Endodermal cell (in vitro differentiated cells): Measurements from ENCODE around the gene SLCO1B1. TPM values are rescaled to one million over a fixed set of nuclear protein-coding genes. Genes with fewer than 3 reads are reported as not detected.

Experiments used
- DNase-seq: peaks from one replicate; pipeline ENCODE4 v3.0.0-alpha.2; 2017
- H3K27ac ChIP-seq: 2 replicates; pipeline ENCODE4 v1.5.1; 2013; ENCODE audit warnings: mild to moderate bottlenecking, low read depth, low read length, moderate library complexity
- H3K27me3 ChIP-seq: 2 replicates; pipeline ENCODE4 v1.6.1; 2013; ENCODE audit warnings: mild to moderate bottlenecking, low read length, moderate library complexity; ENCODE audit not compliant: insufficient read depth, control insufficient read depth, poor library complexity, severe bottlenecking
- H3K36me3 ChIP-seq: 2 replicates; pipeline ENCODE4 v1.7.0; 2013; ENCODE audit warnings: mild to moderate bottlenecking, low read length, moderate library complexity; ENCODE audit not compliant: control insufficient read depth, insufficient read depth
- H3K4me1 ChIP-seq: one replicate; pipeline ENCODE4 v1.7.0; 2013; ENCODE audit warnings: low read length; ENCODE audit not compliant: control insufficient read depth, insufficient read depth
- H3K4me3 ChIP-seq: 2 replicates; pipeline ENCODE4 v1.5.1; 2013; ENCODE audit warnings: mild to moderate bottlenecking, low read length, moderate library complexity
- H3K9ac ChIP-seq: 2 replicates; pipeline ENCODE4 v1.6.1; 2013; ENCODE audit warnings: mild to moderate bottlenecking, low read length, moderate library complexity; ENCODE audit not compliant: poor library complexity, severe bottlenecking; ENCODE audit errors: extremely low read depth
- H3K9me3 ChIP-seq: 2 replicates; pipeline ENCODE4 v1.6.1; 2013; ENCODE audit warnings: mild to moderate bottlenecking, low read length, moderate library complexity; ENCODE audit not compliant: control insufficient read depth
- H3K27ac Mint-ChIP-seq: 2 replicates; pipeline ENCODE4 v1.8.0; 2020; ENCODE audit warnings: mixed read lengths
- H3K27me3 Mint-ChIP-seq: 2 replicates; pipeline ENCODE4 v1.8.0; 2021; ENCODE audit warnings: mild to moderate bottlenecking, mixed read lengths; ENCODE audit not compliant: insufficient read depth
- H3K36me3 Mint-ChIP-seq: 2 replicates; pipeline ENCODE4 v1.8.0; 2020; ENCODE audit warnings: low read depth, mixed read lengths
- H3K4me1 Mint-ChIP-seq: 2 replicates; pipeline ENCODE4 v1.8.0; 2020; ENCODE audit warnings: mixed read lengths
- H3K4me3 Mint-ChIP-seq: 2 replicates; pipeline ENCODE4 v1.8.0; 2020; ENCODE audit warnings: mild to moderate bottlenecking, moderate library complexity, mixed read lengths
- H3K9me3 Mint-ChIP-seq: 2 replicates; pipeline ENCODE4 v1.8.0; 2020; ENCODE audit warnings: mild to moderate bottlenecking, mixed read lengths
- WGBS, 2 experiments: methylation state at CpG; one replicate each; pipeline versions ENCODE4 v1.1.5 to v1.1.7; 2013; ENCODE audit warnings: missing lambda C conversion rate in 2 of 2, mixed read lengths in 1 of 2; ENCODE audit not compliant: insufficient coverage in 1 of 2, insufficient read length in 1 of 2; 5-methylcytosine and 5-hydroxymethylcytosine counted together
- total RNA-seq, 2 donors: library from RNA; stranded (reverse); fragmentation: NEBNext Ultra II Directional in 1 of 2; extraction: Animal tissue kit (Norgen Biotek cat#: 25700) in 1 of 2; gene quantifications; 2 replicates in 1 of 2; 3 replicates in 1 of 2; pipeline ENCODE4 v1.2.1, GENCODE V29; 2021
- TF ChIP-seq, protein P1 (sequence below): fragments of 200-600 bp; sonication (generic); conservative IDR thresholded peaks from 2 replicates; pipeline ENCODE4 v1.5.0; 2021; ENCODE audit warnings: antibody characterized with exemption, mild to moderate bottlenecking

Gene SLCO1B1
- total RNA-seq, 2 donors from 2014 or later, result 1.5 TPM; not detected in 1

DNA sequence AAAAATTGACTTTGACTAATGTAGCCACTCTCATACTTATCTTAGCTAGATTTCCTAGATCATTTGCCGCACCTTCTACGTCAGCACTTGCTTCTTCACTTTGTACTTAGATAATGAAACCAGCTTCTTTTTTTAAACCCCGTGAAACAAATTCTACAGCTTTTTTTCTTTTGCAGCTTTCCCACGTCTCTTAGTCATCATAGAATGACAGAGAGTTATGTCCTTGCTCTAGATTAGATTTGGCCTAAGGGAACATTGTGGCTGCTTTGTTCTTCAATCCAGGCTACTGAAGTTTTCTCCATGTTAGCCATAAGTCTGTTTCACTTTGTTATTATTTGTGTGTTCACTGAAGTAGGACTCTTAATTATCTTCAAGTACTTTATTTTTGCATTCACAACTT lies 108.9 kb downstream of the SLCO1B1 start:
- H3K27me3 Mint-ChIP-seq, result no peaks in the 10 kb centered on the region
- H3K4me3 Mint-ChIP-seq, result no peak overlapping the region
- TF ChIP-seq, protein P1, sequence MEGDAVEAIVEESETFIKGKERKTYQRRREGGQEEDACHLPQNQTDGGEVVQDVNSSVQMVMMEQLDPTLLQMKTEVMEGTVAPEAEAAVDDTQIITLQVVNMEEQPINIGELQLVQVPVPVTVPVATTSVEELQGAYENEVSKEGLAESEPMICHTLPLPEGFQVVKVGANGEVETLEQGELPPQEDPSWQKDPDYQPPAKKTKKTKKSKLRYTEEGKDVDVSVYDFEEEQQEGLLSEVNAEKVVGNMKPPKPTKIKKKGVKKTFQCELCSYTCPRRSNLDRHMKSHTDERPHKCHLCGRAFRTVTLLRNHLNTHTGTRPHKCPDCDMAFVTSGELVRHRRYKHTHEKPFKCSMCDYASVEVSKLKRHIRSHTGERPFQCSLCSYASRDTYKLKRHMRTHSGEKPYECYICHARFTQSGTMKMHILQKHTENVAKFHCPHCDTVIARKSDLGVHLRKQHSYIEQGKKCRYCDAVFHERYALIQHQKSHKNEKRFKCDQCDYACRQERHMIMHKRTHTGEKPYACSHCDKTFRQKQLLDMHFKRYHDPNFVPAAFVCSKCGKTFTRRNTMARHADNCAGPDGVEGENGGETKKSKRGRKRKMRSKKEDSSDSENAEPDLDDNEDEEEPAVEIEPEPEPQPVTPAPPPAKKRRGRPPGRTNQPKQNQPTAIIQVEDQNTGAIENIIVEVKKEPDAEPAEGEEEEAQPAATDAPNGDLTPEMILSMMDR, result no peak
- Histone ChIP-seq H3K9ac (no peak overlapping the region), H3K27me3 (no peaks in the 10 kb centered on the region), H3K36me3 (no peaks in the 10 kb centered on the region), H3K9me3 (no peaks in the 10 kb centered on the region), H3K4me1 (no peaks in the 10 kb centered on the region), H3K4me3 (no peak overlapping the region), H3K27ac (no peak overlapping the region)
- H3K27ac Mint-ChIP-seq, result no peak overlapping the region
- H3K9me3 Mint-ChIP-seq, result no peaks in the 10 kb centered on the region
- H3K4me1 Mint-ChIP-seq, result no peaks in the 10 kb centered on the region
- H3K36me3 Mint-ChIP-seq, result peaks cover 2% of the 10 kb centered on the region
- no peak for DNase-seq
- 92 to 93% methylated on average over 4 of the region's 4 CpGs for WGBS, 2 experiments

DNA sequence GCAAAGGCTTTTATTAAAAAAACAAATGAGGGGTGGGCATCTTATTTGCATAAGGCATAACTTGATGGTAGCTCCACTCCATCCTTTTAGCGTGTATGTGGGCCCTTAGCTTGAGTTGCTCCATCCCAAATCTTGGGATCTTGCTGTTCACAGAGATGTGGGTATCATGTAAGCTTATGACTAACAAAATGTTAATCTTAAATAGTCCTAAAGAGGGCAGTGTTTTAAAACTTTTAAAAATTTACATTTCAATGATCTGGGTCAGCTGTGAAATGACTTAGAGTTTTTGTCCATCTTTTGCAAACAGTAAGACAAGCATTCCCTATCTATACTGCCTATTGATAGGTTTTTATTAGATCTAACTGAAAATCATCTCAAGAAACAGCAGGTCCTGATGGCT lies 117.7 kb downstream of the SLCO1B1 start:
- Histone ChIP-seq H3K27ac (no peak overlapping the region), H3K4me1 (no peaks in the 10 kb centered on the region), H3K9me3 (no peaks in the 10 kb centered on the region), H3K4me3 (no peak overlapping the region), H3K36me3 (no peaks in the 10 kb centered on the region), H3K27me3 (no peaks in the 10 kb centered on the region), H3K9ac (no peak overlapping the region)
- no peak for DNase-seq
- peaks cover under 1% of the 10 kb centered on the region for H3K4me1 Mint-ChIP-seq
- no peak overlapping the region for H3K4me3 Mint-ChIP-seq
- H3K27me3 Mint-ChIP-seq, result no peaks in the 10 kb centered on the region
- no peaks in the 10 kb centered on the region for H3K36me3 Mint-ChIP-seq
- TF ChIP-seq, protein P1, result peak; percentile 70
- no peaks in the 10 kb centered on the region for H3K9me3 Mint-ChIP-seq
- H3K27ac Mint-ChIP-seq, result no peak overlapping the region
- 76 to 83% methylated on average over 1 of the region's 1 CpG for WGBS, 2 experiments

DNA sequence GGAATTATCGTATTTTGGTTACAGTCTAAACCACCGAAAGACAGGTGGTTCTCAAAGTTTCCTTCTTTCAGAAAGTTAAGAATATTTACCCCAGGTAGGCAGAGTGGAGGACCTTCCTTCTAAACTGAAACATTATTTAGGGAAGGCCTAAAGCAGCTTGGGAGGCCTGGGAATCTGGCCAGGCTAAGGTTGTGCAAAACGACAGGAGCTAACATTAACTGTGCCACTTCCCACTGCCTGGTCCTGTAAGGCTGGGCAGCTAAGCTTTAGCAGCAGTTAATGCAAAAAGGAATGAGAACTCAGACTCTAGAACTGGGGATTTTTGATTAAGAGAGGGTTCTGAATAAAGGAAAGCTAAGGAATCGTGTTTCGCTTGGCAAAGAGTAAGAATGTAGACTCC lies 121.1 kb downstream of the SLCO1B1 start:
- Histone ChIP-seq H3K27ac (no peak overlapping the region), H3K9me3 (peaks cover 1% of the 10 kb centered on the region), H3K9ac (no peak overlapping the region), H3K4me1 (no peaks in the 10 kb centered on the region), H3K36me3 (no peaks in the 10 kb centered on the region), H3K4me3 (no peak overlapping the region), H3K27me3 (no peaks in the 10 kb centered on the region)
- peaks cover 2% of the 10 kb centered on the region for H3K9me3 Mint-ChIP-seq
- no peaks in the 10 kb centered on the region for H3K36me3 Mint-ChIP-seq
- H3K27me3 Mint-ChIP-seq, result no peaks in the 10 kb centered on the region
- DNase-seq, result no peak
- H3K4me3 Mint-ChIP-seq, result no peak overlapping the region
- TF ChIP-seq, protein P1, result no peak
- H3K27ac Mint-ChIP-seq, result no peak overlapping the region
- peaks cover 5% of the 10 kb centered on the region for H3K4me1 Mint-ChIP-seq
- 91 to 92% methylated on average over 2 to 5 of the region's 5 CpGs for WGBS, 2 experiments
